CD4-positive, alpha-beta T cell (primary cell): ENCODE data around the gene CPZ. TPM values are rescaled to one million over a fixed set of nuclear protein-coding genes. Genes with fewer than 3 reads are reported as not detected.

Experiments used
- ATAC-seq: fragments of 200-7000 bp; cut with Tn5 transposase; one replicate; pipeline ENCODE4 v1.10.0; 2022; ENCODE audit warnings: mild to moderate bottlenecking; ENCODE audit not compliant: poor library complexity
- CTCF ChIA-PET: fragments of 350-600 bp; sonication (Branson Sonifier 250); formaldehyde crosslinking; loops from one replicate; lab custom pipeline; 2021; ENCODE audit warnings: antibody characterized with exemption, inconsistent platforms; lab: Charles Lee
- POLR2A ChIA-PET: fragments of 350-600 bp; sonication (Branson Sonifier 250); formaldehyde crosslinking; loops from one replicate; lab custom pipeline; 2021; ENCODE audit warnings: antibody characterized with exemption, inconsistent platforms; lab: Charles Lee
- DNase-seq, 14 experiments: peaks; one replicate each; pipeline ENCODE4 v3.0.0-alpha.2; 2013 to 2020; ENCODE audit warnings: mixed read lengths in 2 of 14
- H3K27ac ChIP-seq, 2 donors: one replicate each; pipeline versions ENCODE4 v1.5.1 to v1.7.0; 2013; ENCODE audit warnings: low read length in 2 of 2, low read depth in 1 of 2, mild to moderate bottlenecking in 1 of 2
- H3K27me3 ChIP-seq, 2 experiments: 1 replicate in 1 of 2; 2 replicates in 1 of 2; pipeline versions ENCODE4 v1.6.1 to v1.7.0; 2013; ENCODE audit warnings: low read length in 2 of 2, control low read depth in 1 of 2, mild to moderate bottlenecking in 1 of 2, moderate library complexity in 1 of 2; ENCODE audit not compliant: insufficient read depth in 2 of 2, control insufficient read depth in 1 of 2
- H3K36me3 ChIP-seq: one replicate; pipeline ENCODE4 v1.6.1; 2013; ENCODE audit warnings: low read length, control low read depth; ENCODE audit not compliant: insufficient read depth
- H3K4me1 ChIP-seq: one replicate; pipeline ENCODE4 v1.6.1; 2013; ENCODE audit warnings: low read length, control low read depth; ENCODE audit not compliant: insufficient read depth
- H3K4me3 ChIP-seq: one replicate; pipeline ENCODE4 v1.5.1; 2013; ENCODE audit warnings: mild to moderate bottlenecking, low read length, moderate library complexity
- H3K9me3 ChIP-seq, 2 experiments: 1 replicate in 1 of 2; 2 replicates in 1 of 2; pipeline versions ENCODE4 v1.6.1 to v1.7.0; 2013; ENCODE audit warnings: low read length in 2 of 2, mild to moderate bottlenecking in 2 of 2, control low read depth in 1 of 2, moderate library complexity in 1 of 2; ENCODE audit not compliant: control insufficient read depth in 1 of 2, insufficient read depth in 1 of 2
- H3K27ac Mint-ChIP-seq: one replicate; pipeline ENCODE4 v1.8.0; 2020; ENCODE audit warnings: mixed read lengths
- H3K27me3 Mint-ChIP-seq: one replicate; pipeline ENCODE4 v1.8.0; 2021; ENCODE audit warnings: mixed read lengths
- H3K36me3 Mint-ChIP-seq: one replicate; pipeline ENCODE4 v1.8.0; 2021; ENCODE audit warnings: low read depth, mixed read lengths
- H3K4me1 Mint-ChIP-seq: one replicate; pipeline ENCODE4 v1.8.0; 2021; ENCODE audit warnings: low read depth, mixed read lengths
- H3K4me3 Mint-ChIP-seq: one replicate; pipeline ENCODE4 v1.8.0; 2020; ENCODE audit warnings: mild to moderate bottlenecking, mixed read lengths
- H3K9me3 Mint-ChIP-seq: one replicate; pipeline ENCODE4 v1.8.0; 2020; ENCODE audit warnings: mixed read lengths
- CTCF ChIP-seq: fragments of 200-600 bp; IDR thresholded peaks from one replicate; pipeline ENCODE4 v1.8.0; 2022; ENCODE audit warnings: antibody characterized with exemption, mild to moderate bottlenecking
- intact Hi-C, 2 experiments: fragments of 100-400 bp; cut with DNase I in 1 of 2; cut with micrococcal nuclease in 1 of 2; formaldehyde crosslinking; loops; one replicate each; pipeline versions ENCODE4 v1.15.1 to v1.9.0; 2023 to 2025; cut with DNase I, micrococcal nuclease
- total RNA-seq, 174 experiments: library from RNA in 2 of 174; stranded (reverse) in 2 of 174; gene quantifications; one replicate each; pipeline ENCODE4 v1.2.3 and lab custom pipeline; 2021 to 2026

Gene CPZ
- total RNA-seq, 2 experiments from 2014 or later, result not detected

GRCh38 chr4:8641256-8641655, 48.7 kb downstream of the CPZ start:
- Mint-ChIP-seq H3K4me1 (no peaks in the 10 kb centered on the region), H3K4me3 (no peak overlapping the region), H3K9me3 (no peaks in the 10 kb centered on the region), H3K27me3 (no peaks in the 10 kb centered on the region), H3K36me3 (no peaks in the 10 kb centered on the region), H3K27ac (no peak overlapping the region)
- no peaks in the 10 kb centered on the region for H3K27me3 ChIP-seq
- no peak overlapping the region for H3K27ac ChIP-seq
- intact Hi-C loops, result no loop called here
- no peak for DNase-seq
- no peaks in the 10 kb centered on the region for H3K4me1 ChIP-seq
- H3K4me3 ChIP-seq, result no peak overlapping the region
- no peaks in the 10 kb centered on the region for H3K36me3 ChIP-seq
- ATAC-seq, result no peak
- ChIA-PET CTCF (no interaction called here), POLR2A (no interaction called here)
- H3K9me3 ChIP-seq, result no peaks in the 10 kb centered on the region
- no peak for TF ChIP-seq CTCF

- Mint-ChIP-seq H3K36me3 (no peaks in the 10 kb centered on the region), H3K4me1 (no peaks in the 10 kb centered on the region), H3K9me3 (no peaks in the 10 kb centered on the region), H3K4me3 (no peak overlapping the region), H3K27me3 (no peaks in the 10 kb centered on the region), H3K27ac (no peak overlapping the region)
- ChIA-PET CTCF (no interaction called here), POLR2A (no interaction called here)
- no peaks in the 10 kb centered on the region for H3K4me1 ChIP-seq
- H3K4me3 ChIP-seq, result no peak overlapping the region
- no peaks in the 10 kb centered on the region for H3K9me3 ChIP-seq
- TF ChIP-seq CTCF, result no peak
- H3K27me3 ChIP-seq, result no peaks in the 10 kb centered on the region
- DNase-seq, result no peak
- no peaks in the 10 kb centered on the region for H3K36me3 ChIP-seq
- intact Hi-C loops, result no loop called here
- ATAC-seq, result no peak
- H3K27ac ChIP-seq, result no peak overlapping the region
These were observed 49.5 kb downstream of the CPZ start for GRCh38 chr4:8641931-8642650.

- no peaks in the 10 kb centered on the region for H3K27me3 Mint-ChIP-seq
These were observed 50.2 kb downstream of the CPZ start for GRCh38 chr4:8642651-8643321.

More at GRCh38 chr4:8642651-8643321, 50.2 kb downstream of the CPZ start:
- H3K4me1 Mint-ChIP-seq, result no peaks in the 10 kb centered on the region
- no peaks in the 10 kb centered on the region for H3K36me3 ChIP-seq
- no peaks in the 10 kb centered on the region for H3K9me3 ChIP-seq
- DNase-seq (no peak), ATAC-seq (no peak)
- intact Hi-C loops, result no loop called here
- no peak overlapping the region for H3K27ac Mint-ChIP-seq
- no peaks in the 10 kb centered on the region for H3K36me3 Mint-ChIP-seq
- no peak overlapping the region for H3K27ac ChIP-seq
- H3K4me3 ChIP-seq, result no peak overlapping the region
- H3K4me3 Mint-ChIP-seq, result no peak overlapping the region
- no peaks in the 10 kb centered on the region for H3K27me3 ChIP-seq
- no peak for TF ChIP-seq CTCF
- no peaks in the 10 kb centered on the region for H3K4me1 ChIP-seq
- POLR2A ChIA-PET, result no interaction called here
- H3K9me3 Mint-ChIP-seq, result no peaks in the 10 kb centered on the region
- CTCF ChIA-PET, result no interaction called here
